Thoracic aorta (tissue), 2 donors: ENCODE results near the gene DIP2C. TPM values are rescaled to one million over a fixed set of nuclear protein-coding genes. Genes with fewer than 3 reads are reported as not detected.

ENCODE experiments used
- ATAC-seq: fragments of 150-250 bp; one replicate; pipeline ENCODE4 v1.8.0; 2017; ENCODE audit warnings: low read depth; ENCODE audit not compliant: insufficient number of reproducible peaks, low FRiP score
- DNase-seq: peaks from one replicate; pipeline ENCODE4 v3.0.0-alpha.2; 2020; ENCODE audit warnings: low spot score
- H3K27ac ChIP-seq, 2 donors: fragments of 200-600 bp; sonication (generic); 1 replicate in 1 of 2; 2 replicates in 1 of 2; pipeline ENCODE4 v1.5.1; 2016; ENCODE audit warnings: mild to moderate bottlenecking in 2 of 2, moderate library complexity in 2 of 2
- H3K27me3 ChIP-seq: fragments of 200-600 bp; sonication (generic); replicated peaks from 2 replicates; pipeline ENCODE4 v1.6.0; 2016; ENCODE audit warnings: mild to moderate bottlenecking; ENCODE audit not compliant: insufficient read depth
- H3K36me3 ChIP-seq: fragments of 200-600 bp; sonication (generic); one replicate; pipeline ENCODE4 v1.5.1; 2016
- H3K4me1 ChIP-seq, 2 donors: fragments of 200-600 bp; sonication (generic); 1 replicate in 1 of 2; 2 replicates in 1 of 2; pipeline versions ENCODE4 v1.5.1 to v1.6.0; 2016; ENCODE audit warnings: low read depth in 2 of 2, mild to moderate bottlenecking in 1 of 2; ENCODE audit not compliant: control insufficient read depth in 1 of 2
- H3K4me3 ChIP-seq: fragments of 200-600 bp; sonication (generic); 2 replicates; pipeline ENCODE4 v1.5.1; 2016; ENCODE audit warnings: mild to moderate bottlenecking
- H3K9me3 ChIP-seq: fragments of 200-600 bp; sonication (generic); 2 replicates; pipeline ENCODE4 v1.5.1; 2016
- CTCF ChIP-seq: fragments of 200-600 bp; sonication (generic); IDR thresholded peaks from one replicate; pipeline ENCODE4 v1.5.1; 2019; ENCODE audit warnings: antibody characterized with exemption
- total RNA-seq, 2 donors: library from RNA; depleted of rRNA; stranded (reverse); fragments of >200 nt; gene quantifications; one replicate each; pipeline versions ENCODE4 v1.1.0 to v1.2.3, GENCODE V29; 2016

Gene DIP2C
- total RNA-seq, 2 donors from 2014 or later, result 36.8 to 44.0 TPM

- TF ChIP-seq CTCF, result no peak
- ATAC-seq (no peak), DNase-seq (no peak)
- H3K27me3 ChIP-seq, result no peaks in the 10 kb centered on the region
- H3K36me3 ChIP-seq, result no peaks in the 10 kb centered on the region
- no peak overlapping the region for H3K4me3 ChIP-seq
- peaks cover 11 to 27% of the 10 kb centered on the region in 2 donors for H3K4me1 ChIP-seq
- no peak overlapping the region for H3K27ac ChIP-seq
- no peaks in the 10 kb centered on the region for H3K9me3 ChIP-seq
These were observed 141.1 kb downstream of the DIP2C start for GRCh38 chr10:548238-548901.

DNA sequence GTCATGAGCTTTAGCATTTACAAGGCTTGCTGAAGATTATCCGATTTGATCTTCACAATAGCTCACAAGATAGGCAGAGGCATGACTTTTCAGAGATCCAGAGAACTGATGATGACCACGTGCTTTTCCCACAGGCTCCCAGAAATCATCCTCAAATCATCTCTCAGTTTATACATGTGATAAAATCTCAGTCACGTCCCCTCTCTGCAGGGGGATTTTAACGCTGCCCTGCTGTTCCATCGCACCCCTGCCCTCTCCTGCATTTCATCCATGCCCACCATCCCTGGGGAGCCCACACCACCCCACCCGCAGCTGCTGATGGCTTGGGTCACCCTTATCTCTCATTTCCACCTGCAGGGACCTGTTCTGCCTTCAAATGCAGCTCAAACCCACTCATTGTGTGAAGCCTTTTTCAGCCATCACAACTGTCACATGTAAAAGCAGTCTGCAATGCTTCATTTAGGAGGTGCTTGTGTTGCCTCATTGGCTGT lies 141.8 kb downstream of the DIP2C start:
- Histone ChIP-seq H3K27ac (no peak overlapping the region), H3K9me3 (no peaks in the 10 kb centered on the region)
- no peak for ATAC-seq

GRCh38 chr10:546971-547590 lies 142.4 kb downstream of the DIP2C start:
- H3K36me3 ChIP-seq, result no peaks in the 10 kb centered on the region
- no peak for ATAC-seq
- TF ChIP-seq CTCF, result no peak
- no peak overlapping the region for H3K4me3 ChIP-seq
- no peak overlapping the region for H3K27ac ChIP-seq
- peaks cover 10 to 22% of the 10 kb centered on the region in 2 donors for H3K4me1 ChIP-seq
- no peaks in the 10 kb centered on the region for H3K9me3 ChIP-seq
- H3K27me3 ChIP-seq, result no peaks in the 10 kb centered on the region
- DNase-seq, result no peak

More for the DNA sequence above, 141.8 kb downstream of the DIP2C start:
- no peak for TF ChIP-seq CTCF
- no peaks in the 10 kb centered on the region for H3K36me3 ChIP-seq
- DNase-seq, result no peak
- no peak overlapping the region for H3K4me3 ChIP-seq
- no peaks in the 10 kb centered on the region for H3K27me3 ChIP-seq
- peaks cover 11 to 26% of the 10 kb centered on the region in 2 donors for H3K4me1 ChIP-seq

DNA sequence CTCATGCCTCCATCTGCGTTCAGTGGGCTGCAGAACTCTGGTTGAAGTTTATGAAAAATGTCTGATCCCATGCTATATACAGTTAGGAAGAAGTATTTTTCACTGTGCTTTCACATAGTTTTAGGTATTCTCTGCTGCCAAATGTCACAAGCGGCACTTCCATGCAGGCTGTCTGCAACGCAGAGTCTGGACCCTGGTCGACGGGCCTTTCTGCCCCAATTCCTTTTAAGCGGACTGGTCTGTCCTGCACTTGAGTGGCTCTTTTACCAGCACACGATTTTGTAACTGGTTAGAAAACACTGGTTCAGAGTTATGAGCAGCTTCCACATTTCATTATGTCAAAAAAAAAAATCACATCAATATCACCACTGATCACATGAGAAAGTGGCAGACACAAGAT lies 143.0 kb downstream of the DIP2C start:
- no peak for DNase-seq
- no peak for ATAC-seq
- Histone ChIP-seq H3K4me3 (no peak overlapping the region), H3K4me1 (peaks cover 8 to 19% of the 10 kb centered on the region in 2 donors), H3K36me3 (no peaks in the 10 kb centered on the region), H3K27ac (no peak overlapping the region), H3K27me3 (no peaks in the 10 kb centered on the region), H3K9me3 (no peaks in the 10 kb centered on the region)
- no peak for TF ChIP-seq CTCF

DNA sequence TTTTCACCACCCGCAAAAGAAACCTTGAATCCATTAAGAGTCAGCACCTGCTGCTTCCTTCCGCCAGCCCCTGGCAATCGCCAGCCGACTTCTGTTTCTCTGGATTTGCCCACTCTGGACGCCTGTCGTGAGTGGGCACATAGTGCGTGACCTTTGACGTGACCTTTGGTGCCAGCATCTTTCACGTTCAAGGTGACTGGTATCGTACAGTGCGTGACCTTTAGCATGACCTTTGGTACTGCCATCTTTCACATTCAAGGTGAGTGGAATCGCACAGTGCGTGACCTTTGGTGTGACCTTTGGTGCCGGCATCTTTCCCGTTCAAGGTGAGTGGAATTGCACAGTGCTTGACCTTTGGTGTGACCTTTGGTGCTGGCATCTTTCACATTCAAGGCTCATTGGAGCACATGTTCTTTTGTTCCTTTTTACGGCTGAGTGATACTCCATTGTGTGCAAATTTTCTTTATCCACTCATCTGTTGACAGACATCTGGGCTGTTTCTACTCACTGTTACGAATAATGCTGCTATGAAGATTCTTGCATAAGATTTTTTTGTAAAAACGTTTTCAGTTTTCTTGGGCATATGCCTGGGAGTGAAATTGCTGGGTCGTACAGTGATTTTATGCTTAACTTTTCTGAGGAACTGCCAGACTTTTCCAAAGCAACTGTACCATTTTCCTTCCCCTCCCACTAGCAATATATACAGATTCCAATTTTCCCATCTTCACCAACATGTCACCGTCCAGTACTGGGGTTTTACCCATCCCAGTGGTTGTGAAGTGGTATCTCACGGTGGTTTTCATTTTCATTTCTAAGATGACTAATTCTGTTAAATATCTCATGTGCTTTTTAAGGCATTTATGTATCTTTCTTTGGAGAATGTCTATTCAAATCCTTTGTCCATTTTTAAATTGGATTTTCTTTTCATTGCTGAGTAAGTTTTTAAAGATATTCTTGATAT lies 145.3 kb downstream of the DIP2C start:
- DNase-seq, result no peak
- no peaks in the 10 kb centered on the region for H3K9me3 ChIP-seq
- no peak overlapping the region for H3K27ac ChIP-seq
- TF ChIP-seq CTCF, result no peak
- peaks cover 8 to 14% of the 10 kb centered on the region in 2 donors for H3K4me1 ChIP-seq
- no peak for ATAC-seq
- no peaks in the 10 kb centered on the region for H3K27me3 ChIP-seq
- H3K36me3 ChIP-seq, result no peaks in the 10 kb centered on the region
- no peak overlapping the region for H3K4me3 ChIP-seq
